Small intestine (tissue), 7 donors: ENCODE data around the gene CHST1. TPM values are rescaled to one million over a fixed set of nuclear protein-coding genes. Genes with fewer than 3 reads are reported as not detected.

Experiments
- DNase-seq, 2 donors: peaks; one replicate each; pipeline versions ENCODE4 v3.0.0 to v3.0.0-alpha.2; 2013
- FAIRE-seq: peaks from 2 replicates; lab custom pipeline; 2012; peaks lifted over from hg19 to GRCh38; lab: Jason Lieb, UNC
- H3K27ac ChIP-seq, 3 donors: one replicate each; pipeline ENCODE4 v1.5.1; 2013; ENCODE audit warnings: low read length in 2 of 3, mild to moderate bottlenecking in 2 of 3, control low read depth in 1 of 3, inconsistent platforms in 1 of 3, low read depth in 1 of 3, moderate library complexity in 1 of 3
- H3K27me3 ChIP-seq, 3 donors: one replicate each; pipeline ENCODE4 v1.6.1; 2013; ENCODE audit warnings: low read length in 3 of 3, inconsistent platforms in 1 of 3; ENCODE audit not compliant: control insufficient read depth in 3 of 3, insufficient read depth in 3 of 3
- H3K36me3 ChIP-seq, 3 donors: one replicate each; pipeline ENCODE4 v1.6.1; 2013; ENCODE audit warnings: low read length in 3 of 3, inconsistent platforms in 1 of 3, low read depth in 1 of 3, mild to moderate bottlenecking in 1 of 3, moderate library complexity in 1 of 3; ENCODE audit not compliant: control insufficient read depth in 3 of 3, insufficient read depth in 2 of 3
- H3K4me1 ChIP-seq, 3 donors: one replicate each; pipeline ENCODE4 v1.6.1; 2013; ENCODE audit warnings: low read length in 2 of 3, inconsistent platforms in 1 of 3, low read depth in 1 of 3, mild to moderate bottlenecking in 1 of 3, moderate library complexity in 1 of 3; ENCODE audit not compliant: control insufficient read depth in 3 of 3, insufficient read depth in 2 of 3
- H3K4me3 ChIP-seq, 3 donors: one replicate each; pipeline ENCODE4 v1.5.1; 2013; ENCODE audit warnings: low read length in 3 of 3, control low read depth in 1 of 3, inconsistent platforms in 1 of 3, low read depth in 1 of 3, mild to moderate bottlenecking in 1 of 3, moderate library complexity in 1 of 3
- H3K9me3 ChIP-seq, 2 donors: one replicate each; pipeline ENCODE4 v1.6.1; 2013; ENCODE audit warnings: low read depth in 1 of 2, low read length in 1 of 2; ENCODE audit not compliant: control insufficient read depth in 2 of 2, insufficient read depth in 1 of 2
- WGBS, 3 donors: extraction: QIAGEN DNeasy Blood & Tissue Kit; methylation state at CpG; one replicate each; pipeline ENCODE4 v1.1.7; 2013; 5-methylcytosine and 5-hydroxymethylcytosine counted together
- polyA plus RNA-seq, 4 donors: library from polyadenylated mRNA; stranded (reverse) in 3 of 4; unstranded in 1 of 4; fragments of 200-250 nt in 3 of 4; fragments of 120-200 nt in 1 of 4; gene quantifications; one replicate each; pipeline versions ENCODE4 v1.2.1 to v1.2.3, GENCODE V29; 2013
- donor health status: healthy with polysubstance abuse.
- donor health status: control.
- donor health status: control.
- donor health status: Bipolar disorder and iron deficiency.
- donor health status: healthy.

CHST1 gene
- polyA plus RNA-seq, 4 donors, result 0.27 to 2.2 (median 1.1) TPM; not detected in 1

GRCh38 chr11:45678976-45679375, 13.6 kb upstream of the CHST1 start:
- H3K27me3 ChIP-seq, result peaks cover 0 to 3% (median 2%) of the 10 kb centered on the region in 3 donors
- H3K36me3 ChIP-seq, result no peaks in the 10 kb centered on the region
- H3K9me3 ChIP-seq, result no peaks in the 10 kb centered on the region
- H3K27ac ChIP-seq, result no peak overlapping the region
- FAIRE-seq (no peak), DNase-seq (no peak)
- WGBS, 3 donors, result 59 to 70% (median 61%) methylated on average over 7 of the region's 7 CpGs
- H3K4me3 ChIP-seq, result no peak overlapping the region
- no peaks in the 10 kb centered on the region for H3K4me1 ChIP-seq

- Histone ChIP-seq H3K9me3 (no peaks in the 10 kb centered on the region), H3K4me1 (no peaks in the 10 kb centered on the region), H3K36me3 (no peaks in the 10 kb centered on the region), H3K27me3 (peaks cover 0 to 3% (median 2%) of the 10 kb centered on the region in 3 donors), H3K27ac (no peak overlapping the region), H3K4me3 (no peak overlapping the region)
- FAIRE-seq (no peak), DNase-seq (no peak)
- WGBS, 3 donors, result 56 to 77% (median 61%) methylated on average over 8 of the region's 8 CpGs
These were observed 12.5 kb upstream of the CHST1 start for GRCh38 chr11:45677770-45678512.

DNA sequence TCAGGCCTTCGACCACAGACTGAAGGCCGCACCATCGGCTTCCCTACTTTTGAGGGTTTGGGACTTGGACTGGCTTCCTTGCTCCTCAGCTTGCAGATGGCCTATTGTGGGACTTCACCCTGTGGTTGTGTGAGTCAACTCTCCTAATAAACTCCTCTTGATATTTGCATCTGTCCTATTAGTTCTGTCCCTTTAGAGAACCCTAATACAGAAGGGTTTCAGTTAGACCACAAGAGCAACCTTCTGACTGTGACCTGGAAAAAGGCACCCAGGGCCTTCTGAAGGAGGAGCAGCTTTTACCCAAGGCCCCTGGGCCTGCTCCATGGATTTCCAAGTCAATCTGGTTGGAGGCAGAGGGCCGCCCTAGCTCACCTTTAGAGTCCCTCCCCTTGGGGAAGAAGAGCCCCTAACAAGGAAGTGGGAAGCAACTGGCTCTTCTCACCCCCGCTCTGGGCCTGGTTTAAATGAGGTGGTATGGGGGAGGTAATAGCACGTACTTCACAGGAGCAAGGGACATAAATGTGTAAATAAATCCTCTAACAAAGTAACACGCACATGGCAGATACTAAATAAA, 11.2 kb upstream of the CHST1 start:
- Histone ChIP-seq H3K4me1 (no peaks in the 10 kb centered on the region), H3K9me3 (no peaks in the 10 kb centered on the region), H3K4me3 (no peak overlapping the region), H3K27ac (no peak overlapping the region), H3K36me3 (no peaks in the 10 kb centered on the region), H3K27me3 (peaks cover 0 to 5% (median 2%) of the 10 kb centered on the region in 3 donors)
- DNase-seq, result no peak
- FAIRE-seq, result no peak
- WGBS, 3 donors, result 87 to 93% (median 93%) methylated on average over 7 of the region's 7 CpGs

- Histone ChIP-seq H3K27ac (no peak overlapping the region), H3K9me3 (no peaks in the 10 kb centered on the region), H3K27me3 (peaks cover 0 to 5% (median 0%) of the 10 kb centered on the region in 3 donors), H3K36me3 (no peaks in the 10 kb centered on the region), H3K4me3 (no peak overlapping the region), H3K4me1 (no peaks in the 10 kb centered on the region)
- WGBS, 3 donors, result 73 to 91% (median 82%) methylated on average over 4 of the region's 4 CpGs
- FAIRE-seq, result no peak
- no peak for DNase-seq
These were observed 10.2 kb upstream of the CHST1 start for GRCh38 chr11:45675646-45676045.

- Histone ChIP-seq H3K27ac (no peak overlapping the region), H3K9me3 (no peaks in the 10 kb centered on the region), H3K4me1 (no peaks in the 10 kb centered on the region), H3K36me3 (no peaks in the 10 kb centered on the region), H3K4me3 (no peak overlapping the region), H3K27me3 (peaks cover 0 to 5% (median 3%) of the 10 kb centered on the region in 3 donors)
- 83 to 86% (median 85%) methylated on average over 9 of the region's 9 CpGs for WGBS, 3 donors
- no peak for FAIRE-seq
- DNase-seq, result no peak
These were observed 9.2 kb upstream of the CHST1 start for GRCh38 chr11:45674481-45675190.

GRCh38 chr11:45673441-45673840, 8.0 kb upstream of the CHST1 start:
- 66 to 89% (median 72%) methylated on average over 4 of the region's 4 CpGs for WGBS, 3 donors
- Histone ChIP-seq H3K36me3 (no peaks in the 10 kb centered on the region), H3K4me1 (no peaks in the 10 kb centered on the region), H3K4me3 (no peak overlapping the region), H3K9me3 (no peaks in the 10 kb centered on the region), H3K27ac (no peak overlapping the region), H3K27me3 (peaks cover 0 to 9% (median 3%) of the 10 kb centered on the region in 3 donors)
- no peak for FAIRE-seq
- DNase-seq, result no peak

DNA sequence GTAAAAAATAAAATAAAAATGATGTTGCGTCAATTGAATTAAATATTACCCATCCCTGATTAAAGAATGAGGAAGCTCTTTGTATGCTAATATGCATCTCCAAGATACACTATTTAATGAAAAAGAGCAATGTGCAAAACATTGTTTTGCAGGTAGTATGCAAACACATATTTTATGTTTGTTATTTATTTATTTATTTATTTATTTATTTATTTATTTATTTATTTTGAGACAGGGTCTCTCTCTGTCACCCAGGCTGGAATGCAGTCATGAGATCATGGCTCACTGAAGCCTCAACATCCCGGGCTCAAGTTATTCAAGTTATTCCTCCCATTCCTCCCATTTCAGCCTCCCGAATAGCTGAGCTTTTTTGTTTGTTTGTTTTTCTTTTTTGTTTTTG, 7.2 kb upstream of the CHST1 start:
- H3K27me3 ChIP-seq, result peaks cover 0 to 13% (median 3%) of the 10 kb centered on the region in 3 donors
- H3K27ac ChIP-seq, result no peak overlapping the region
- no peak for DNase-seq
- H3K9me3 ChIP-seq, result no peaks in the 10 kb centered on the region
- no peak for FAIRE-seq
- no peak overlapping the region for H3K4me3 ChIP-seq
- 75 to 82% (median 78%) methylated on average over 3 of the region's 3 CpGs for WGBS, 3 donors
- H3K36me3 ChIP-seq, result no peaks in the 10 kb centered on the region
- no peaks in the 10 kb centered on the region for H3K4me1 ChIP-seq

- no peak overlapping the region for H3K27ac ChIP-seq
- H3K9me3 ChIP-seq, result no peaks in the 10 kb centered on the region
- H3K4me1 ChIP-seq, result no peaks in the 10 kb centered on the region
- DNase-seq (no peak), FAIRE-seq (no peak)
- WGBS, 3 donors, result 58 to 78% (median 64%) methylated on average over 11 to 12 of the region's 12 CpGs
- H3K4me3 ChIP-seq, result no peak overlapping the region
- H3K36me3 ChIP-seq, result no peaks in the 10 kb centered on the region
- peaks cover 0 to 23% (median 3%) of the 10 kb centered on the region in 3 donors for H3K27me3 ChIP-seq
These were observed 6.1 kb upstream of the CHST1 start for GRCh38 chr11:45671246-45672171.
